Measurements from ENCODE around the gene ZNF362. TPM values are rescaled to one million over a fixed set of nuclear protein-coding genes. Genes with fewer than 3 reads are reported as not detected.

ZNF362 gene
- total and polyA plus RNA-seq, 2 experiments from 2014 or later: 11.0 to 12.9 TPM

DNA sequence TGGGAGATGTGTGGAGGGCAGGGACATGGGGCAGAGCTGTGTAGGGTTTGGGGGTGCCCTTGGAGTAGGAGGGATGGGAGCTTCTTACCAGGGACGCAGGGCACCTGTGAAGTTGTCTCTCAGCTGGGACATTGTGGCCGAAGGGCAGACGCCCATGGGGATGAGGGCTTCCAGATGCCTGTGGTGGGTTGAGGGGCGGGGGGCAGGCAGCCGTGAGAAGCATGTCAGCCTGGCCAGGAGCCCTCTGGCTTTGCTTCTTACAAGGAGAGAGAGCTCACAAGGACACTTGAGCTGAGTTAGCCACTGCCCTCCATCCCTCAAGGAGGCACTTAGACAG is 56.1 kb downstream of the ZNF362 start:
- H3K4me3 ChIP-seq: no peak overlapping the region
- H3K27me3 Mint-ChIP-seq (ENCODE audit: insufficient read depth, low read depth, poor library complexity): peaks cover 18% of the 10 kb centered on the region
- H3K4me1 Mint-ChIP-seq: no peaks in the 10 kb centered on the region; the same call in 2 of the 3 replicates
- H3K27ac Mint-ChIP-seq: no peak overlapping the region
- H3K9me2 ChIP-seq (ENCODE audit: insufficient read depth): no peaks in the 10 kb centered on the region
- TF ChIP-seq, protein P1, sequence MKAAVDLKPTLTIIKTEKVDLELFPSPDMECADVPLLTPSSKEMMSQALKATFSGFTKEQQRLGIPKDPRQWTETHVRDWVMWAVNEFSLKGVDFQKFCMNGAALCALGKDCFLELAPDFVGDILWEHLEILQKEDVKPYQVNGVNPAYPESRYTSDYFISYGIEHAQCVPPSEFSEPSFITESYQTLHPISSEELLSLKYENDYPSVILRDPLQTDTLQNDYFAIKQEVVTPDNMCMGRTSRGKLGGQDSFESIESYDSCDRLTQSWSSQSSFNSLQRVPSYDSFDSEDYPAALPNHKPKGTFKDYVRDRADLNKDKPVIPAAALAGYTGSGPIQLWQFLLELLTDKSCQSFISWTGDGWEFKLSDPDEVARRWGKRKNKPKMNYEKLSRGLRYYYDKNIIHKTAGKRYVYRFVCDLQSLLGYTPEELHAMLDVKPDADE (IDR thresholded peaks at IDR 0.05): no peak
- no peak for TF ChIP-seq NANOG (IDR thresholded peaks at IDR 0.05; ENCODE audit: borderline replicate concordance)
- no peak for TF ChIP-seq STAT1 (IDR thresholded peaks at IDR 0.05; ENCODE audit: unreplicated experiment)
- TF ChIP-seq, protein P2, sequence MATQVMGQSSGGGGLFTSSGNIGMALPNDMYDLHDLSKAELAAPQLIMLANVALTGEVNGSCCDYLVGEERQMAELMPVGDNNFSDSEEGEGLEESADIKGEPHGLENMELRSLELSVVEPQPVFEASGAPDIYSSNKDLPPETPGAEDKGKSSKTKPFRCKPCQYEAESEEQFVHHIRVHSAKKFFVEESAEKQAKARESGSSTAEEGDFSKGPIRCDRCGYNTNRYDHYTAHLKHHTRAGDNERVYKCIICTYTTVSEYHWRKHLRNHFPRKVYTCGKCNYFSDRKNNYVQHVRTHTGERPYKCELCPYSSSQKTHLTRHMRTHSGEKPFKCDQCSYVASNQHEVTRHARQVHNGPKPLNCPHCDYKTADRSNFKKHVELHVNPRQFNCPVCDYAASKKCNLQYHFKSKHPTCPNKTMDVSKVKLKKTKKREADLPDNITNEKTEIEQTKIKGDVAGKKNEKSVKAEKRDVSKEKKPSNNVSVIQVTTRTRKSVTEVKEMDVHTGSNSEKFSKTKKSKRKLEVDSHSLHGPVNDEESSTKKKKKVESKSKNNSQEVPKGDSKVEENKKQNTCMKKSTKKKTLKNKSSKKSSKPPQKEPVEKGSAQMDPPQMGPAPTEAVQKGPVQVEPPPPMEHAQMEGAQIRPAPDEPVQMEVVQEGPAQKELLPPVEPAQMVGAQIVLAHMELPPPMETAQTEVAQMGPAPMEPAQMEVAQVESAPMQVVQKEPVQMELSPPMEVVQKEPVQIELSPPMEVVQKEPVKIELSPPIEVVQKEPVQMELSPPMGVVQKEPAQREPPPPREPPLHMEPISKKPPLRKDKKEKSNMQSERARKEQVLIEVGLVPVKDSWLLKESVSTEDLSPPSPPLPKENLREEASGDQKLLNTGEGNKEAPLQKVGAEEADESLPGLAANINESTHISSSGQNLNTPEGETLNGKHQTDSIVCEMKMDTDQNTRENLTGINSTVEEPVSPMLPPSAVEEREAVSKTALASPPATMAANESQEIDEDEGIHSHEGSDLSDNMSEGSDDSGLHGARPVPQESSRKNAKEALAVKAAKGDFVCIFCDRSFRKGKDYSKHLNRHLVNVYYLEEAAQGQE (IDR thresholded peaks at IDR 0.05; ENCODE audit: unreplicated experiment): no peak
- no peak for TF ChIP-seq ZNF331 (CRISPR knock-in tag; IDR thresholded peaks at IDR 0.05; ENCODE audit: low read depth)
- TF ChIP-seq POLR2AphosphoS5 (IDR thresholded peaks at IDR 0.05; ENCODE audit: low read depth): no peak
- TF ChIP-seq, protein P3, sequence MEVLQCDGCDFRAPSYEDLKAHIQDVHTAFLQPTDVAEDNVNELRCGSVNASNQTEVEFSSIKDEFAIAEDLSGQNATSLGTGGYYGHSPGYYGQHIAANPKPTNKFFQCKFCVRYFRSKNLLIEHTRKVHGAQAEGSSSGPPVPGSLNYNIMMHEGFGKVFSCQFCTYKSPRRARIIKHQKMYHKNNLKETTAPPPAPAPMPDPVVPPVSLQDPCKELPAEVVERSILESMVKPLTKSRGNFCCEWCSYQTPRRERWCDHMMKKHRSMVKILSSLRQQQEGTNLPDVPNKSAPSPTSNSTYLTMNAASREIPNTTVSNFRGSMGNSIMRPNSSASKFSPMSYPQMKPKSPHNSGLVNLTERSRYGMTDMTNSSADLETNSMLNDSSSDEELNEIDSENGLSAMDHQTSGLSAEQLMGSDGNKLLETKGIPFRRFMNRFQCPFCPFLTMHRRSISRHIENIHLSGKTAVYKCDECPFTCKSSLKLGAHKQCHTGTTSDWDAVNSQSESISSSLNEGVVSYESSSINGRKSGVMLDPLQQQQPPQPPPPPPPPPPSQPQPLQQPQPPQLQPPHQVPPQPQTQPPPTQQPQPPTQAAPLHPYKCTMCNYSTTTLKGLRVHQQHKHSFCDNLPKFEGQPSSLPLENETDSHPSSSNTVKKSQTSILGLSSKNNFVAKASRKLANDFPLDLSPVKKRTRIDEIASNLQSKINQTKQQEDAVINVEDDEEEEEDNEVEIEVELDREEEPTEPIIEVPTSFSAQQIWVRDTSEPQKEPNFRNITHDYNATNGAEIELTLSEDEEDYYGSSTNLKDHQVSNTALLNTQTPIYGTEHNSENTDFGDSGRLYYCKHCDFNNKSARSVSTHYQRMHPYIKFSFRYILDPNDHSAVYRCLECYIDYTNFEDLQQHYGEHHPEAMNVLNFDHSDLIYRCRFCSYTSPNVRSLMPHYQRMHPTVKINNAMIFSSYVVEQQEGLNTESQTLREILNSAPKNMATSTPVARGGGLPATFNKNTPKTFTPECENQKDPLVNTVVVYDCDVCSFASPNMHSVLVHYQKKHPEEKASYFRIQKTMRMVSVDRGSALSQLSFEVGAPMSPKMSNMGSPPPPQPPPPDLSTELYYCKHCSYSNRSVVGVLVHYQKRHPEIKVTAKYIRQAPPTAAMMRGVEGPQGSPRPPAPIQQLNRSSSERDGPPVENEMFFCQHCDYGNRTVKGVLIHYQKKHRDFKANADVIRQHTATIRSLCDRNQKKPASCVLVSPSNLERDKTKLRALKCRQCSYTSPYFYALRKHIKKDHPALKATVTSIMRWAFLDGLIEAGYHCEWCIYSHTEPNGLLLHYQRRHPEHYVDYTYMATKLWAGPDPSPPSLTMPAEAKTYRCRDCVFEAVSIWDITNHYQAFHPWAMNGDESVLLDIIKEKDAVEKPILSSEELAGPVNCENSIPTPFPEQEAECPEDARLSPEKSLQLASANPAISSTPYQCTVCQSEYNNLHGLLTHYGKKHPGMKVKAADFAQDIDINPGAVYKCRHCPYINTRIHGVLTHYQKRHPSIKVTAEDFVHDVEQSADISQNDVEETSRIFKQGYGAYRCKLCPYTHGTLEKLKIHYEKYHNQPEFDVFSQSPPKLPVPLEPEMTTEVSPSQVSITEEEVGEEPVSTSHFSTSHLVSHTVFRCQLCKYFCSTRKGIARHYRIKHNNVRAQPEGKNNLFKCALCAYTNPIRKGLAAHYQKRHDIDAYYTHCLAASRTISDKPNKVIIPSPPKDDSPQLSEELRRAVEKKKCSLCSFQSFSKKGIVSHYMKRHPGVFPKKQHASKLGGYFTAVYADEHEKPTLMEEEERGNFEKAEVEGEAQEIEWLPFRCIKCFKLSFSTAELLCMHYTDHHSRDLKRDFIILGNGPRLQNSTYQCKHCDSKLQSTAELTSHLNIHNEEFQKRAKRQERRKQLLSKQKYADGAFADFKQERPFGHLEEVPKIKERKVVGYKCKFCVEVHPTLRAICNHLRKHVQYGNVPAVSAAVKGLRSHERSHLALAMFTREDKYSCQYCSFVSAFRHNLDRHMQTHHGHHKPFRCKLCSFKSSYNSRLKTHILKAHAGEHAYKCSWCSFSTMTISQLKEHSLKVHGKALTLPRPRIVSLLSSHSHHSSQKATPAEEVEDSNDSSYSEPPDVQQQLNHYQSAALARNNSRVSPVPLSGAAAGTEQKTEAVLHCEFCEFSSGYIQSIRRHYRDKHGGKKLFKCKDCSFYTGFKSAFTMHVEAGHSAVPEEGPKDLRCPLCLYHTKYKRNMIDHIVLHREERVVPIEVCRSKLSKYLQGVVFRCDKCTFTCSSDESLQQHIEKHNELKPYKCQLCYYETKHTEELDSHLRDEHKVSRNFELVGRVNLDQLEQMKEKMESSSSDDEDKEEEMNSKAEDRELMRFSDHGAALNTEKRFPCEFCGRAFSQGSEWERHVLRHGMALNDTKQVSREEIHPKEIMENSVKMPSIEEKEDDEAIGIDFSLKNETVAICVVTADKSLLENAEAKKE (CRISPR knock-in tag; IDR thresholded peaks at IDR 0.05): no peak
- TF ChIP-seq EZH2phosphoT487 (IDR thresholded peaks at IDR 0.05; ENCODE audit: unreplicated experiment): no peak
- TF ChIP-seq JUNB (IDR thresholded peaks at IDR 0.05; ENCODE audit: unreplicated experiment): no peak
- no peak for TF ChIP-seq EZH2 (IDR thresholded peaks at IDR 0.05; ENCODE audit: low read depth, unreplicated experiment)
- TF ChIP-seq CREB1 (CRISPR knock-in tag; IDR thresholded peaks at IDR 0.05; ENCODE audit: low read depth): no peak
- TF ChIP-seq, protein P4, sequence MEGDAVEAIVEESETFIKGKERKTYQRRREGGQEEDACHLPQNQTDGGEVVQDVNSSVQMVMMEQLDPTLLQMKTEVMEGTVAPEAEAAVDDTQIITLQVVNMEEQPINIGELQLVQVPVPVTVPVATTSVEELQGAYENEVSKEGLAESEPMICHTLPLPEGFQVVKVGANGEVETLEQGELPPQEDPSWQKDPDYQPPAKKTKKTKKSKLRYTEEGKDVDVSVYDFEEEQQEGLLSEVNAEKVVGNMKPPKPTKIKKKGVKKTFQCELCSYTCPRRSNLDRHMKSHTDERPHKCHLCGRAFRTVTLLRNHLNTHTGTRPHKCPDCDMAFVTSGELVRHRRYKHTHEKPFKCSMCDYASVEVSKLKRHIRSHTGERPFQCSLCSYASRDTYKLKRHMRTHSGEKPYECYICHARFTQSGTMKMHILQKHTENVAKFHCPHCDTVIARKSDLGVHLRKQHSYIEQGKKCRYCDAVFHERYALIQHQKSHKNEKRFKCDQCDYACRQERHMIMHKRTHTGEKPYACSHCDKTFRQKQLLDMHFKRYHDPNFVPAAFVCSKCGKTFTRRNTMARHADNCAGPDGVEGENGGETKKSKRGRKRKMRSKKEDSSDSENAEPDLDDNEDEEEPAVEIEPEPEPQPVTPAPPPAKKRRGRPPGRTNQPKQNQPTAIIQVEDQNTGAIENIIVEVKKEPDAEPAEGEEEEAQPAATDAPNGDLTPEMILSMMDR (conservative IDR thresholded peaks at IDR 0.05; ENCODE audit: low read depth in 2 of 2): no peak
- no peak for TF ChIP-seq ZNF114 (CRISPR knock-in tag; IDR thresholded peaks at IDR 0.05)
- no peak overlapping the region for H3K4me2 ChIP-seq
- peaks cover 5% of the 10 kb centered on the region; the same call in 1 of the 2 replicates for H3K27me3 ChIP-seq (ENCODE audit: insufficient read depth)
- no peaks in the 10 kb centered on the region for H3K4me1 ChIP-seq (ENCODE audit: insufficient read depth)
- H3K36me3 Mint-ChIP-seq (ENCODE audit: low read depth): no peaks in the 10 kb centered on the region
- H2AFZ ChIP-seq: no peak overlapping the region
- no peaks in the 10 kb centered on the region for H4K20me1 ChIP-seq (replicated peaks; ENCODE audit: insufficient read depth)
- no peak for ATAC-seq
- no peak overlapping the region for H3K4me3 Mint-ChIP-seq
- no peak for DNase-seq (ENCODE audit: low spot score)
- no peaks in the 10 kb centered on the region for H3K36me3 ChIP-seq (ENCODE audit: insufficient read depth)
- H3F3A ChIP-seq (replicated peaks; ENCODE audit: low read depth): no peaks in the 10 kb centered on the region
- no peaks in the 10 kb centered on the region for H3K79me2 ChIP-seq (replicated peaks; ENCODE audit: insufficient read depth)
- H3K9me3 Mint-ChIP-seq: peaks cover 8% of the 10 kb centered on the region; the same call in 2 of the 3 replicates
- no peak overlapping the region for H3K27ac ChIP-seq (ENCODE audit: low read depth)
